HEK293 (cell line): Measurements from ENCODE around the gene SERPINA1.

ENCODE experiments used
- CTCF ChIA-PET: fragments of 350-600 bp; formaldehyde crosslinking; extraction: SDS; loops from one replicate; lab custom pipeline; 2021; ENCODE audit warnings: antibody characterized with exemption; lab: Yijun Ruan, JAX
- POLR2A ChIA-PET: fragments of 300-600 bp; formaldehyde crosslinking; extraction: SDS; loops from one replicate; lab custom pipeline; 2020; ENCODE audit warnings: antibody characterized with exemption, inconsistent platforms; lab: Yijun Ruan, JAX
- H3K27ac ChIP-seq: fragments of 200-500 bp; sonication (Bioruptor generic); 2 replicates; pipeline ENCODE4 v1.5.1; 2014; ENCODE audit warnings: low read depth, low read length, control low read depth, inconsistent platforms; ENCODE audit errors: extremely low read depth
- H3K36me3 ChIP-seq, 2 experiments: fragments of 200-500 bp in 1 of 2; sonication (Bioruptor generic) in 1 of 2; 1 replicate in 1 of 2; 2 replicates in 1 of 2; pipeline ENCODE4 v1.5.1; 2014 to 2017; ENCODE audit warnings: inconsistent platforms in 2 of 2, low read length in 2 of 2; ENCODE audit not compliant: control insufficient read depth in 2 of 2, insufficient read depth in 1 of 2
- H3K4me1 ChIP-seq: fragments of 200-500 bp; sonication (Bioruptor generic); 2 replicates; pipeline ENCODE4 v1.5.1; 2014; ENCODE audit warnings: mild to moderate bottlenecking, low read length, inconsistent platforms; ENCODE audit not compliant: control insufficient read depth, insufficient read depth
- H3K4me3 ChIP-seq: 2 replicates; pipeline ENCODE4 v1.5.1; 2011; ENCODE audit warnings: low read depth, mild to moderate bottlenecking, control low read depth, low read length, moderate library complexity
- H3K9me3 ChIP-seq: fragments of 200-500 bp; sonication (Bioruptor generic); 2 replicates; pipeline ENCODE4 v1.5.1; 2014; ENCODE audit warnings: low read depth, low read length, inconsistent platforms; ENCODE audit not compliant: control insufficient read depth, insufficient read depth
- GLIS1 ChIP-seq: fragments of 450-650 bp; formaldehyde crosslinking; IDR thresholded peaks from 2 replicates; pipeline ENCODE4 v1.5.1; 2016; ENCODE audit warnings: missing biosample characterization, missing genetic modification characterization
- PRDM1 ChIP-seq: fragments of 450-650 bp; formaldehyde crosslinking; IDR thresholded peaks from 2 replicates; pipeline ENCODE4; 2016; ENCODE audit warnings: missing biosample characterization, missing genetic modification characterization
- ZNF133 ChIP-seq: fragments of 450-650 bp; formaldehyde crosslinking; IDR thresholded peaks from 2 replicates; pipeline ENCODE4 v1.5.1; 2016; ENCODE audit warnings: missing biosample characterization, missing genetic modification characterization
- ZNF16 ChIP-seq: fragments of 450-650 bp; formaldehyde crosslinking; IDR thresholded peaks from 2 replicates; pipeline ENCODE4 v1.5.1; 2016; ENCODE audit warnings: low read depth, missing biosample characterization, missing genetic modification characterization
- ZNF211 ChIP-seq: fragments of 450-650 bp; formaldehyde crosslinking; IDR thresholded peaks from 2 replicates; pipeline ENCODE4 v1.5.1; 2016; ENCODE audit warnings: low read depth, missing biosample characterization, missing genetic modification characterization
- ZNF280D ChIP-seq: fragments of 450-650 bp; formaldehyde crosslinking; IDR thresholded peaks from 2 replicates; pipeline ENCODE4 v1.5.1; 2016; ENCODE audit warnings: missing biosample characterization, missing genetic modification characterization
- ZNF302 ChIP-seq: fragments of 450-650 bp; formaldehyde crosslinking; IDR thresholded peaks from 2 replicates; pipeline ENCODE4 v1.5.1; 2016; ENCODE audit warnings: missing biosample characterization, missing genetic modification characterization, low read depth
- ZNF341 ChIP-seq: fragments of 450-650 bp; formaldehyde crosslinking; IDR thresholded peaks from 2 replicates; pipeline ENCODE4; 2016; ENCODE audit warnings: low read depth, missing biosample characterization, missing genetic modification characterization
- ZNF555 ChIP-seq: fragments of 450-650 bp; formaldehyde crosslinking; conservative IDR thresholded peaks from 2 replicates; pipeline ENCODE4 v1.5.1; 2017; ENCODE audit warnings: missing biosample characterization, mild to moderate bottlenecking, missing genetic modification characterization, inconsistent platforms
- ZNF623 ChIP-seq: fragments of 450-650 bp; formaldehyde crosslinking; IDR thresholded peaks from 2 replicates; pipeline ENCODE4 v1.5.1; 2016; ENCODE audit warnings: missing biosample characterization, missing genetic modification characterization
- ZNF677 ChIP-seq: fragments of 450-650 bp; IDR thresholded peaks from 2 replicates; pipeline ENCODE4 v1.5.0; 2018; ENCODE audit warnings: missing biosample characterization, mild to moderate bottlenecking, missing genetic modification characterization, moderate library complexity
- ZNF776 ChIP-seq: fragments of 450-650 bp; formaldehyde crosslinking; IDR thresholded peaks from 2 replicates; pipeline ENCODE4 v1.5.0; 2017; ENCODE audit warnings: missing biosample characterization, missing genetic modification characterization, borderline replicate concordance
- ZSCAN4 ChIP-seq: fragments of 450-650 bp; formaldehyde crosslinking; IDR thresholded peaks from 2 replicates; pipeline ENCODE4 v1.5.1; 2017; ENCODE audit warnings: missing biosample characterization, missing genetic modification characterization
- TF ChIP-seq, protein P1 (sequence below): fragments of 450-650 bp; formaldehyde crosslinking; IDR thresholded peaks from 2 replicates; pipeline ENCODE4 v1.5.0; 2017; ENCODE audit warnings: missing biosample characterization, missing genetic modification characterization, borderline replicate concordance
- TF ChIP-seq, protein P2 (sequence below): fragments of 450-650 bp; formaldehyde crosslinking; IDR thresholded peaks from 2 replicates; pipeline ENCODE4 v1.5.1; 2017; ENCODE audit warnings: missing biosample characterization, missing genetic modification characterization

The SERPINA1 gene

GRCh38 chr14:94357166-94357565, 31.2 kb downstream of the SERPINA1 start:
- Histone ChIP-seq H3K27ac (no peak overlapping the region), H3K4me3 (no peak overlapping the region), H3K4me1 (no peaks in the 10 kb centered on the region), H3K9me3 (no peaks in the 10 kb centered on the region), H3K36me3 (no peaks in the 10 kb centered on the region)
- ChIA-PET CTCF (no interaction called here), POLR2A (no interaction called here)
- no peak for TF ChIP-seq ZNF776 (tag by site-specific recombination)
- TF ChIP-seq ZNF16 (tag by site-specific recombination) = no peak
- no peak for TF ChIP-seq ZNF133 (tag by site-specific recombination)
- no peak for TF ChIP-seq ZNF302

DNA sequence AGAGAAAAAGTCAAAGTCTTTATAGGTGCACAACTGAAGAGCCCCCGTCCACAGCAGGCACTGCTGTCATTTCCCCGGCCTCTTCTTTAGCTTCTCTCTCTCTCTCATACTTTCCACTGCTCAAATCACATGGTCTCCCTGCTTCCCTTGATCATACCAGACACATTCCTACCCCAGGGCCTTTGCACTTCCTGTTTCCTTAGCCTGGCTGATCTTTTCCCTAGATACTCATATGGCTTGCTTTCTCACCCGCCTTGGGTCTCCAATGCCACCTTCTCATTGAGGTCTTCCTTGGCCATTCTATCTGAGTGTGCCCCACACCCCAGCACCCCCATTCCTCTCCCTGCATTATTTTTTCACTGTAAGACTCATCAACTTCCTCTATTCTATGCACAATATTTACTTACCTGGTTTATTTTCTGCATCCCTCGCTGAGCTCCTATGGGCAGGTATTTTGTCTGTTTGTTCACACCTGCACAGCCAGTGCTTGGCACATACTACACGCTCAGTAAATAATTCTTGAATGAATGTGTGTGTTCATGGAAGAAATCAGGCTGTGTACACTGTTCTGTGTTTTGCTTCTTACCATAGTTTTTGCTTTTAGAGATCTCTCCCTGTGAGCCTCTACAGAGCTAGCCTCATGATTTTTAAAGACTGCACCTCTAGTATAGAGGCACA, 31.9 kb downstream of the SERPINA1 start:
- POLR2A ChIA-PET = no interaction called here

GRCh38 chr14:94355191-94355794, 33.1 kb downstream of the SERPINA1 start:
- Histone ChIP-seq H3K9me3 (no peaks in the 10 kb centered on the region), H3K36me3 (no peaks in the 10 kb centered on the region), H3K4me3 (no peak overlapping the region), H3K27ac (no peak overlapping the region), H3K4me1 (no peaks in the 10 kb centered on the region)
- ChIA-PET CTCF (no interaction called here), POLR2A (no interaction called here)
- TF ChIP-seq ZNF280D (tag by site-specific recombination) (no peak), ZNF341 (tag by site-specific recombination) (no peak), GLIS1 (tag by site-specific recombination) (no peak), ZNF555 (tag by site-specific recombination) (no peak)
- TF ChIP-seq, protein P1, sequence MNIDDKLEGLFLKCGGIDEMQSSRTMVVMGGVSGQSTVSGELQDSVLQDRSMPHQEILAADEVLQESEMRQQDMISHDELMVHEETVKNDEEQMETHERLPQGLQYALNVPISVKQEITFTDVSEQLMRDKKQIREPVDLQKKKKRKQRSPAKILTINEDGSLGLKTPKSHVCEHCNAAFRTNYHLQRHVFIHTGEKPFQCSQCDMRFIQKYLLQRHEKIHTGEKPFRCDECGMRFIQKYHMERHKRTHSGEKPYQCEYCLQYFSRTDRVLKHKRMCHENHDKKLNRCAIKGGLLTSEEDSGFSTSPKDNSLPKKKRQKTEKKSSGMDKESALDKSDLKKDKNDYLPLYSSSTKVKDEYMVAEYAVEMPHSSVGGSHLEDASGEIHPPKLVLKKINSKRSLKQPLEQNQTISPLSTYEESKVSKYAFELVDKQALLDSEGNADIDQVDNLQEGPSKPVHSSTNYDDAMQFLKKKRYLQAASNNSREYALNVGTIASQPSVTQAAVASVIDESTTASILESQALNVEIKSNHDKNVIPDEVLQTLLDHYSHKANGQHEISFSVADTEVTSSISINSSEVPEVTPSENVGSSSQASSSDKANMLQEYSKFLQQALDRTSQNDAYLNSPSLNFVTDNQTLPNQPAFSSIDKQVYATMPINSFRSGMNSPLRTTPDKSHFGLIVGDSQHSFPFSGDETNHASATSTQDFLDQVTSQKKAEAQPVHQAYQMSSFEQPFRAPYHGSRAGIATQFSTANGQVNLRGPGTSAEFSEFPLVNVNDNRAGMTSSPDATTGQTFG (tag by site-specific recombination) = no peak
- TF ChIP-seq, protein P2, sequence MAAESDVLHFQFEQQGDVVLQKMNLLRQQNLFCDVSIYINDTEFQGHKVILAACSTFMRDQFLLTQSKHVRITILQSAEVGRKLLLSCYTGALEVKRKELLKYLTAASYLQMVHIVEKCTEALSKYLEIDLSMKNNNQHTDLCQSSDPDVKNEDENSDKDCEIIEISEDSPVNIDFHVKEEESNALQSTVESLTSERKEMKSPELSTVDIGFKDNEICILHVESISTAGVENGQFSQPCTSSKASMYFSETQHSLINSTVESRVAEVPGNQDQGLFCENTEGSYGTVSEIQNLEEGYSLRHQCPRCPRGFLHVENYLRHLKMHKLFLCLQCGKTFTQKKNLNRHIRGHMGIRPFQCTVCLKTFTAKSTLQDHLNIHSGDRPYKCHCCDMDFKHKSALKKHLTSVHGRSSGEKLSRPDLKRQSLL = no peak

More for the DNA sequence above, 31.9 kb downstream of the SERPINA1 start:
- Histone ChIP-seq H3K4me3 (no peak overlapping the region), H3K27ac (no peak overlapping the region), H3K36me3 (no peaks in the 10 kb centered on the region), H3K4me1 (no peaks in the 10 kb centered on the region), H3K9me3 (no peaks in the 10 kb centered on the region)
- TF ChIP-seq PRDM1 = no peak
- no peak for TF ChIP-seq ZNF677 (tag by site-specific recombination)
- peak; percentile 91 for TF ChIP-seq ZNF623 (tag by site-specific recombination)
- no peak for TF ChIP-seq ZNF211 (tag by site-specific recombination)
- TF ChIP-seq ZSCAN4 (tag by site-specific recombination) = no peak
- TF ChIP-seq ZNF555 (tag by site-specific recombination) = no peak
- CTCF ChIA-PET = interaction anchor here (0.6 kb wide), 1 partner anchor 453 kb away, joined by 3 read pairs; no protein-coding TSS in a partner anchor
